HG03045 (cell line): Measurements from ENCODE around the gene PREX1.

ENCODE experiments used
- ATAC-seq: cut with Tn5 transposase; IDR thresholded peaks from one replicate; pipeline ENCODE4 v1.9.1; 2021; ENCODE audit warnings: mild to moderate bottlenecking, moderate library complexity; ENCODE audit not compliant: unreplicated experiment

Gene PREX1

DNA sequence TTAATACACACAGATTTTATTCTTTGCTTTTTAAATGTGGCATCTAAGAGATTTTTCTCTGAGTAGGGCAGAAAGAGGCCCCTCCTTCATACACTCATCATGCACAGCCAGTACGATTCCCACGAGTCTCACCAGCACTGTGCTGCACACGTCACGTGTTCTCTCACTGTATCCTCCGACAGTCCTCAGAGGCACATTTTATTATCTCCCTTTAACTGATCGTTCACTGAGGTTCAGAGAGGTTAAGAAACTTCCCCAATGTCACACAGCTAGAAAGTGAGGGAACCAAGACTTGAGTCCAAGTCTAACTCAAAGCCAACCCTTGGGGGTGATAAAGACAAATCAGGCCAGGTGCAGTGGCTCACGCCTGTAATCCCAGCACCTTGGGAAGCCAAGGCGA lies 142.5 kb downstream of the PREX1 start:
- no peak for ATAC-seq

DNA sequence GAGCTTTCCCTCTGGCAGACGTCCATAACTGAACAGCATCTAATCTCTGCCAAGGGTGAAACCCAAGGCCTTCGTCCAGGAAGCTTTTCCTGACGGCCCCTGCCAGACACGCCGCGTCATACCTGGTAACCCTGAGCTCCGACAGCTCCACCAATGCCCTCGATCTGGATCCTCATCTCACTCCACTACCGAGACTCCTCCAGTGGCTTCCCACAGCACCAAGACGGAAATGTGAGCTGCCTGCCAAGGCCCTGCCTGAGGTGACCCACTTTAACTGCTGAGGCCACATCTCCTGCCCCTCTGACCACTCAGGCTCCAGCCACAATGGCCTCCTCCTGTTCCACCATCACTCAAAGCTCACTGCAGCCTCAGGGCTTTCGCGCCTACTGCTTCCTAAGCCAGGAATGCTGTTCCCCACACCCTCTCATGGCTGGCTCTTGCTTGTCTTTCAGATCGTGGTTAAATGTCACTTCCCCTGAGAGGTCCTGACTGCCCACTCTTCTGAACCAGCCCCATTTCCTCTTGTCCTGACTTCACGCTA lies 143.2 kb downstream of the PREX1 start:
- no peak for ATAC-seq

DNA sequence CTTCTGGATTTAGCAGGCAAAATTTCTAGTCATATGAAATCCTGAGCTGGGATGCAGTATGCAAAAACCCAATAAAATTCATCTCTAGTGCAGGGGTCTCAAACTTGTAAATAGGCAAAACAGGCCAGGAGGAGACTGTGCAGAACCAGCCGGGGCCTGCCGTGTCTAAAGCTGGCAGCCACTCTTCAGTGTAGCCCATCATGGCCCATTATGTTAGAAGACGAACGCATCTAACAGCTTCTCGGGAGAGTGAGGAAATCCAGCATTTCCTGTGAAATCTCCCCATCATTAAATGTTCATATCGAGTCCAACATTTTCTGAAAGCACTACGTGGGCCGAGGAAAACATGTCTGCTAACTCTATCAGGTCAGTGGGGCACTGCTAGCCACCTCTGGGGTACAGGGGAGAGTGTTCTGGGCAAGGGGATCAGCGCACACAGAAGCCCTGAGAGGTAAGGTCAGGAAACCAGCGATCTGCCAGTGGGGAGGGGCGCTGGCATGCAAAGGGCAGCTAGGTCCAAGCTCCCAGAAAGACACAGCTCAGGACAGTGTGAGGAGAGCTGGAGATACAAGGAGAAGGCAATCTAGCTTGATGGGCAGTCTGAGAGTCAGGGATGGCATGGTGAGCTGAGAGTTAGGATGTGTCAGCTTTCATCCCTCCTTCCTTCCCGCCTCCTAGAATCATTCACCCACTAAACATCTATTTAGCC lies 144.2 kb downstream of the PREX1 start:
- no peak for ATAC-seq

DNA sequence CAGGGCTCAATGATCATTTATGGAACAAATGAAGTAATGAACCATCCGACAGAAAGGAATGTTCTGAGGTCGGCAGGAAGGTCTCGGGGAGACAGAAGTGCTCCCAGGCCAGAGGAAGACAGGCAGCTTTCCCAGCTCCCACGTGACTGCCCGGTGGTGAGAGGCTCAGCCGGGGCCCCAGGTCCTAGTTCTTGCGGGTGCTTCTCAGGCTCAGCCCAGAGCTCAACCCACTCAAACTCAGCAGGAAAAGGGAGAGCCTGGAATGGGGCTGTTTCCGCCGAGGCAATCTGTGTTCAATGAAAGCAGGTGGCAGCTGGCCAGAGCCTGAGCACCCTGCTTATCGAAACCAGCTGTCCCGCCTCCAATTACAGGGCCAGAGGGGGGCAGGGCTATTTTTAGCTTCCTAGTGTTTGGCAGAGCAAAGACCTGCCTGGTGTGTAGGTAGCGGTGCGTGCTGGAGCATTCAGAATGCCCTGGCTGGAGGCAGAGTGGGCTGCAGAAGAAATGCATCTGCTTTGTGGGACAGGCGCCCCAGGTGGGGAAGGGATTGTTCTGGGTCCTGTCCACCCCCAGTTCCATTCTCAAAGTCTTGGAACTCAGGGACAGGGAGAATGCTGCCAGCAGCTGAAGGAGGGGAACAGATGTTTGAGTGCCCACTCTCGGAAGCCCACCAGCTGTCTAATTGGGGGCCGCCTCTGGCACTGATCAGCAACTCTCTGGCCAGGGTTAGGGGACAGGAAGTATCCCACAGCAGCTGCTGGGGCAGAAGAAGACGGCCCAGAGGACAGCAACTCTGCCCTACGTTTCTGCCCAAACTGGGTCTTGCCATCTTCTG lies 145.1 kb downstream of the PREX1 start:
- no peak for ATAC-seq

DNA sequence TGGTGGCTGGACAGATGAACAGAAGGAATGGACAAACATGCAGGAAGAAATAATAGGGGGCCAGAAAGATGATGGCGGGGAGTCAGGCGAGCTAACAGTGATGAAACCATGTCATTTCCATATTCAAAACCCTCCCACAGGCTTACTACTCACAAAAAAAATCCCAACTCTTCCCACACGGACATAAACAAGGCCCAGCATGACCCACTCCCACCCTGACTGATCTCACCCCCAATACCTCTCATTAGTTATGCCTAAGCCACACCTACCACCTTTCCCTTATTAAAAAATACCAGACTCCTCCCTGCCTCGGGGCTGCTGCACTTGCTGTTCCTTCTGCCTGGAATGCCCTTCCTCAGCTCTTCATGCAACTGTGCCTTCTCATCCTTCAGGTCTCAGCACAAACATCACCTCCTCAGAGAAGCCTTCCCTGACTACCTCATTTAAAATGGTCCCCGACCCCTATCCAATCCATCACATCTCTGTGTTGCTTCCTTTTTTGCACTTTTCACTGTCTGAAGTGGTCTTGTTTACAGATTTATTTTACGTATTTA lies 145.8 kb downstream of the PREX1 start:
- no peak for ATAC-seq

DNA sequence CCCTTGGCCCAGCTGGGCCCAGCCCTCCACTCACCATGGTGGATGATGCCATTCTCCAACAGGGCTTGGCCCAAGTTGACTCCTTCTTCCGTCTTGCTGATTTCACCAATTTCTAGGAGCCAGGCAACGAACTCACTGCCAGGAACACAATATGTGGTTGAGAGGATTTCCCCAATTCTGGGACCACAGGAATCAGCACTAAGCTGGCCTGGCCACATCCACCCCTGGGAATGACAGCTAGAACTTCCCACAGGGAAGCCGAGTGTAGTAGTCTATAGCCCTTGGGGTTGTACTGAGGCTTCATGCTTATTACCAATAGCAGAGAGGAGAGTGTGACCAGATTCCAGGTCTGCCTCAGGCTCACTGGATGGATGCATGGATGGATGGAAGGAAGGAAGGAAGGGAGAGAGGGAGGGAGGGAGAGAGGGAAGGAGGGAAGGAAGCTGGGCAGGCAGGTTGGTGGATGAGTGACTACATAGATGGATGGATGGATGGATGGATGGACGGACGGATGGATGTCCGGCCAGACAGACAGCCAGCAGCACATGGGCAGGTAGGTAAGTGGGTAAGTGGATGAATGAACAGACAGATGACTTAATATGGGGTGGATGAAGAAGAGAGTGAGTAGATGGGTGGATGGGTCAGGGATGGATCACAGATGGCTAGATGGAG lies 146.5 kb downstream of the PREX1 start:
- ATAC-seq = no peak

DNA sequence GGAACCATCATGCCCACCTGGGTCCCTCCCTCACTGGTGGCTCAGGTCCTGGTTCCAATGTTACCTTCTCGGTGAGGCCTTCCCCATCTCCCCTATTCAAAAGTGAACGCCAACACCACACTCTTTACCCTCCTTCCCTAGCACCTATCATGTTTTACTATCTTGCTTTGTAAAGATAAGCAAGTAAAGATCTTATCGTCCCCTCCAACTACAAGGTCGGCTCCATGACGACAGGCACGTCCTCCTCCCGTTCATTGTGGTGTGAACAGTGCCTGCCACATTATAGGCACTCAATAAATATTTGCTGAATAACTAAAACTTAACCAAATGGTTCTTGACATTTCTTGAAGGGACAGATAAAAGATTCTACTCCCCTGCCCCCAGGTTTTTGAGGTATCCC lies 147.1 kb downstream of the PREX1 start:
- no peak for ATAC-seq

DNA sequence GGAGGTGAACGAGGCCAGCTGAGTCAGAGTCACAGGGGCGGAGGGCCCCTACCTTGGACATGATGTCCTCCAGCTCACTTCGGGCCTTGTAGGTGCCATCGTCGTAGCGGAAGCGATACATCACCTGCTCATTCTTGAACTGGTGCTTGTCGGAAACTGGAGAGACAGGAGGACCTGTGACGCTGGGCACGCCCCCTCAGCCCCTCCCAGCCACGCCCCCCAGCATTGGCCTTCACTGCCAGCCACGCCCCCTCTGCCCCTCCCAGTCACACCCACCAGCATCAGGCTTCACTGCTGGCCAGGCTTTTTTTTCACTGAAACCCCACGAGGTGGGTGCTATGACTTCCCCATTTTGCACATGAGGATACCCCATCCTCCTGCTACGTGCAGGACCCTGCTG lies 148.2 kb downstream of the PREX1 start:
- ATAC-seq = no peak

DNA sequence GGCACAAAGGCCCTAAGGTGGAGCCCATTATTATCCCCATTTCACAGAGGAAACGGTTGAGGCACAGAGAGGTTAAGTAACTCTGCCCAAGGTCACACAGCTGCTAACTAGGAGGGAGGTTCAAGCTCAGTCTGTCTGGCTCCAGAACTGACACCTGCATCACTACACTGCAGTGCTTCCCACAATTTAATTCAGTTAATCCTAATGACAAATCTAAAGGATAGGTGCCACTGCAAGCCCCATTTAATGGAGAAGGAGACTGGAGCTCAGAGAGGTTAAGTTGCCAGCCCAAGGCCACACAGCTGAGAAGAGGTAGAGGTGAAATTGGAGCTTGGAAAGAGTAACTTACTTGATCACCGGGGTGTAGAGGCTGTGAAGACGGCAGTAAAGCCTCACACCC lies 148.8 kb downstream of the PREX1 start:
- no peak for ATAC-seq

DNA sequence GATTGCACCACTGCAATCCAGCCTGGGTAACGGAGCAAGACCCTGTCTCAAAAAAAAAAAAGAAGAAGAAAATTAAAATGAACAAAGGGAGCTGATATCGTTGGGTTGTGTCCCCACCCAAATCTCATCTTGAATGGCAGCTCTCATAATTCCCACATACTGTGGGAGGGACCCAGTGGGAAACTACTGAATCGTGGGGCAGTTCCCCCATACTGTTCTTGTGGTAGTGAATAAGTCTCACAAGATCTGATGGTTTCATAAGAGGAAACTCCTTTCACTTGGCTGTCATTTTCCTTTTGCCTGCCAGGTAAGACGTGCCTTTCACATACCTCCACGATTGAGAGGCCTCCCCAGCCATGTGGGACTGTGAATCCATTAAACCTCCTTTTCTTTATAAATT lies 149.4 kb downstream of the PREX1 start:
- ATAC-seq = no peak

DNA sequence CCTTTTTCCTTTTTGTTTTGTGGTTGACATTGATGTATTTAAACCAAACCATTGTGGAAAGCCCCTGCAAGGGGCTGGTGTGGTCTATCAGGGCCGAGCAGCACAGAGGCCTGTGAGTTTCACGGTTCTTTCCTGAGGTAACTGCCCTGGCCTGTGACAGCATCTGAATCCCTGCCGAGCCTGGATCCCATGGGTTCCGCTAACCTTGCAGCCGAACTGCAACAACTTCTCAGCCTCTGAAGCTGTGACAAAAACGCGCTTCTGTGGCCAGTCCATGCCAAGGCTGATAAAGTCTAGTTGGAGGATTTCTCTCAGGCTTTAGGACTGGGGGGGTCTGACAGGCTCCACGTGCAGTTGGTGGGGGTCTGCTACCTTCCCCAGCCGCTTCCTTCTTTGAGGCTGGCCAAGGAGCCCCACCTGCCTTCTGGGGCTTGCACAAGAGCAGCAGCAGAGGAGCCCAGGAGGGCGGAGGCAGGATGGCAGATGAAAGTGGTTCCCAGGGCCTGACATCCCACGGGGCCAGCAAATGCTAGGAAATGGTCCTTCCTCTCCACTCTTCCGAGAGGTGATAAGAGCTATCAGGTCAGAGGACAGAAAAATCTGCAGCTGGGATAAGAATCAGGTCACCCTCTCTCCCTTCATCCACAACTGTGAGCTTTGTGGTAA lies 150.9 kb downstream of the PREX1 start:
- ATAC-seq = no peak

DNA sequence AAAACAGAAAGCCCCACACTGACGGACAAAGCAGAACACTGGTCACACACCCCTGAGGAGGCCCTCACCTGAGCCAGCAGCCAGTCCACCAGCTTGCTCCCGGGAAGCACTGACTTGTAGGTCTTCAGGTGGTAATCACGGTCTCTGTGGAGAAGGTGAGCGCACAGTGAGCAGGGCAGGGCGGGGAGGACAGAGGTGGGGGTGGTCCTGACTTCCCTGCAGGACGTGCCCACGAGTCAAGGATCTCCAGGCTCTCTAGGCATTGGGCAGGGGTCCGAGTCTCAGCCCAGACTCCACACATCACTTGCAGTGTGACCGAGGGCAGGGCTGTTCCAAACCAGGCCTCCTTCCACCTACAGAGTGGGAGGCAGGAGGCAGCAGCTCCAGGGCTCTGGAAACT lies 151.7 kb downstream of the PREX1 start:
- no peak for ATAC-seq

DNA sequence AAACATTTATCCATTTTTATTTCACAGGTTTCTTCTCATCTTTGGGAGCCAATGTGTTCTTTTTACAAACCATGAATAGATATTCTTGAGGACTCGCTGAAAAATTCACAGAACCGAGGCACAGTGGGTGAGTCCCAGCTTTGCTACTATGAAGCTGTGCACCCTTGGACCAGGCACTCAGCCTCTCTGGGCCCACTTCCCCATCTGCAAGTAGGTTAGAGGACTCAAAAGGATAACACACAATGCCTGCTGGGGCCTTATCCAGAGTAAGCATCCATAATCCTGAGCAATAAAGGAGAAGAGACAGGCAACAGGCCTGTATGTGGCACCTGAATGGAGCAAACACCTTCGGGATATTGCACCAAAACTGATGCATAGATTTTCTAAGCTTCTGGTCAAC lies 153.3 kb downstream of the PREX1 start:
- no peak for ATAC-seq

DNA sequence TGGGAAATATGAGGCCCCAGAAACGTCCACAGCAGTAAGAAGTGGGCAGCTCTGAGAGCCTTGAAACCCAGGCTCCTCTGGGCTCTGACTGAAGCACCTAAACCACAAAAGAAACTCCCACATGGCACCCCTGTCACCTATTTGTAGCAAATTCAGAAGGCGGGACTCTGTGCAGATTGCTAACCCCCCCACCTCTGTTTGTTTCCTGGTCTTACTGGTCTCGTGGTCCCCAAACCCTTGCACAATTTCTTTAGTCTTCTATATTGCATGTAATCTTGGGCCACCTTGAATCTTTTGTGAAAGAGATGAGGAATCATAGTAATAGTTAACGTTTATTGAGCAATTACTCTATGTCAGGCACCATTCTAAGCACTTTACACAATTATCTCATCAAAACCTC lies 154.3 kb downstream of the PREX1 start:
- ATAC-seq = no peak

DNA sequence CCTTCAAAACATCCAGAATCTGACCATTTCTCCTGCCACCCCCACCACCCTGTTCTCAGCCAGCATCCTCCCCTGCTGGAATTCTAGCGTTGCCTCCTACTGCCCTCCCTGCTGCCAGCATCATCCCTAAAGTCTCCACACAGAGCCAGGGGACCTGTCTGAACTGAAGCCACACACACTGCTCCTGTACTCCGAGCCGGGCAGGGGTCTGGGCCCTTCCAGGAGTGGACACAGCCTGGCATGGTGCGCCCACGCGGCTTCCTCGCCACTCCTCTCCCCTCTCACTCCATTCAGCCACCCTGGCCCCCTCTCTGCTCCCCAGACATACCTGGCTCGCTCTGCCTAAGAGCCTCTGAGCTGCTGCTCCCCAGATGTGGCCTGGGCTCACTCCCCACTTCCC lies 155.5 kb downstream of the PREX1 start:
- no peak for ATAC-seq

DNA sequence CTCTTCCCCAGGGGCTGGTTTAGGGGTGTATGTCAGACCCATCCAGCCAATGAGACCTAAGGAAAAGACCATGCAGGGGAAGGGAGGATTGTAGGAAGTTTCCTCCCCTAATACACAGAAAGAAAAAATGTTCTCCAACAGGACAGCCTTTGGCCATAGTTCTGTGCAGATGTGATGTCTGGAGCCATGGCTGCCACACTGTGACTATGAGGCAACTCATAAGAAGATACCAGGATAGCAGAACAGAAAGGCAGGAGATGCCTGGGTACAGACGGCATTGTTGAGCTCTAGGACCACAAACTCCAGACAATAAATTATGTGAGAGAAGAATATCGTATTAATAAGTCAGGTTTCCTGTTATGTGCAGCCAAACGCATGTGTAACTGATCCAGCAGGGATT lies 156.7 kb downstream of the PREX1 start:
- no peak for ATAC-seq

DNA sequence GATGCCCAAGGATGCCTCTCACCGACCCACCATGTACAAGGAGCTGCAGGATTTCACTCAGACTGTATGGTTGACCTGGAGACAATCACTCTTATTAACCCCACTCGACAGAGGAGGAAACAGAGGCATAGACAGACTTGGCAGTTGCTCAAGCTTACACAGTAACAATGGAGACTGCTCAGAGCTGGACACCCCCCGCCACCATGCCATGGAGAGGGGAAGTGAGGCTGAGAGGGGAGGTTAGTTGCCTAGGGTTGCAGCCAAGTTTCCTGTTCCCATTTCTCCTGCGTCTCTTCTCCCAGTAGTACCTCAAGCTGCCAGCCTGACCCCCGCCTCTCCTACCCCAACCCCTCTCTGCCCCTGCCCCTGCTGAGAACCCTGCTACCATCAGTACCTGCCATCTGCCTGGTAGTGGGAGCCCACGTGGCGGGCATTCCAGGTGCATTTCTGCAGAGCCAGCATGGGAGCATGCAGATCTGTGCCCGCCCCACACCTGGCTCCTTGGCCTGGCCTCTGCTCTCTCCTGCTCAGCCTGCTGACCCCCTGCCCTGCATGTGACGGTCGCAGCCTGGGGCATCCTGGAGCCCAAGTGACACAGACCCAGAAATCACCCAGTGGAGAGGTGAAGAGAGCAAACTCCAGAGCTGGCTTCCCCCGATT lies 157.7 kb downstream of the PREX1 start:
- ATAC-seq = no peak

DNA sequence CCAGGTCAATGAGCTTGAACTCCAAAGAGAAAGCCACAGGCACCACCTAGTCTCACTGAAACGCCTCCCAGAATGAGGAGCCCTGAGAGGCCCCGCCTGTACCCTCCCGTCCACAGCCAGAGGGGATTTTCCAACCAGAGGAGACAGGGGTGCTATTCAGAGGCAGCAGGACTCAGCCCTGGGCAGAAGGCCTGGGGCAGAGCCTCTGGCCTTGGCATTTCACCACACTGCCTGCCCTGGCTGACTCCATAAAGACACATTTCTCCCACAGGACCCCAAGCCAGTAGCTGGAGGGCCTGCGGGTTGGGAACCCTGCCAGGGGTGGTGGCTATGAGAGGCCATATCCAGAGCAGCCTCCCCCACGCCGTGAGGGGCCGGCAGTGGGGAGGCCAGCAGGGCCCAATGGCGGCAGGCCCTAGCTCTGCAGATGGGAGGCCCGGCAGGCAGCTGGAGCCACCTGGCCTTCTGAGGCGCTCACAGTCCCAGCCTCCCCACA lies 159.3 kb downstream of the PREX1 start:
- ATAC-seq = no peak

DNA sequence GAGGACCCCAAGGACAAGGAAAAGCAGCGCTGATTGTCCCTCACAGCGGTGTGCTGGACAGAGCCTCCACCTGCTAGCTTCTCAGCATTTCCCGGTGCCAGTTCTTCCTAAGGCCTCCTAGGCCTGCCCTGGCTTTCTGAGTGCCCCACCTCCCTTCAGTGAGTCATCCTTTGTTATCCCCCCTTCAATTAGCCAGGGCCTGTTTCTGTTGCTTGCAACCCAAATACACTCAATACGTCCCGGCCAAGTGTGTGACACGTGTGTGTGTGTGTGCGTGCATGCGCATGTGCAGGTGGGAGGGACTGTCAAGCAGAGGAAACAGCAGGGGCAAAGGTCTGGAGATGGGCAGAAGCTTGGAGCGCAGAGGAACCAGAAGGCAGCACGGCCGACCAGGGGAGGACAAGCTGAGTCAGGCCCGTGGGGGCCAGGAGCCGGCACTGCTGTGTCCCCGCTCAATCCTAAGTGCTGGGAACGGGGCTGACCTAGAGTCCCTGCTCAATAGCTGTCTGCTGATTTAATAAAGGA lies 159.8 kb downstream of the PREX1 start:
- ATAC-seq = no peak

DNA sequence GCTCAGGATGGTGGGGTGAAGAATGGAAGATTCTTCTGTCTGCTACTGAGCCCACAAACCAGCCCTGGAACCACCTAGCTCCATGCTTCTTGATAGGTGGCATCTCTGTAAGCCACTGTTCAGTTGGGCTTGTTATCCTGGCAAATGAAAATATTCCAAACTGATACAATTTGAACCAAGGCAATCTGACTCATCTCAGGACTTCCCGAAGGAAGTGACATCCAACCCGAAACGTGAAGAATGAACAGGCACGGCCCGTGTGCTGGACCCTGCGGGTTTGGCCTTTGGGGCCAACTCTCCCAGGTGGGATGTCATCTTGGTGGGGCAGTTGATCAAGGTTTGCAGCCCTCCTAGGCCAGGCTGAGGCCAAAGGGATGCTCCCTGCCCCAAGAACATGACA lies 160.3 kb downstream of the PREX1 start:
- no peak for ATAC-seq
